HL-60/S4 treated with retinoic acid at 250 ng/mL for 4 days and 3 days (cell line): ENCODE data around the gene RYR3.

Experiments
- in situ Hi-C: fragments of 300-500 bp; cut with MboI; formaldehyde crosslinking; loops from 2 replicates; pipeline ENCODE4 v1.7.0; 2022; ENCODE audit warnings: low sequenced_read_pairs

RYR3 gene

GRCh38 chr15:33636958-33637357, 326.2 kb downstream of the RYR3 start:
- in situ Hi-C loops: no loop called here

DNA sequence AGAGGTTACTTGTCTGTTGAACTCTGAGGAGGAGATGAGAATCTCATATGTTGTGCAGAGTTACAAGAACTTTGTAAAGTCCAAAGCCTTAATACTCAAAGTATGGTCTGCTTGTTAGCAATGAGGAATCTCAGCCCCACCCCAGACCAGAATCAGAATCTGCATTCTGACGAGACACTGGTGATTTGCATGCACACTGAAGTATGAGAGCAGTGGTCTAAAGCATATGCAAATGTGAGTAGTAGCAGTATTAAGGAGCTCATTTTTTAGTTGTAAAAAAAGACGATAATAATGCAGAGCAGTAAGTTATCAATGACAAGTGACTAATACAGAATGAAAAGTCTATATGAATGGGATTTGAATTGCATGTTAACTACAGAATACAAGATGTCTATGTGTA, 327.7 kb downstream of the RYR3 start:
- in situ Hi-C loops: no loop called here

DNA sequence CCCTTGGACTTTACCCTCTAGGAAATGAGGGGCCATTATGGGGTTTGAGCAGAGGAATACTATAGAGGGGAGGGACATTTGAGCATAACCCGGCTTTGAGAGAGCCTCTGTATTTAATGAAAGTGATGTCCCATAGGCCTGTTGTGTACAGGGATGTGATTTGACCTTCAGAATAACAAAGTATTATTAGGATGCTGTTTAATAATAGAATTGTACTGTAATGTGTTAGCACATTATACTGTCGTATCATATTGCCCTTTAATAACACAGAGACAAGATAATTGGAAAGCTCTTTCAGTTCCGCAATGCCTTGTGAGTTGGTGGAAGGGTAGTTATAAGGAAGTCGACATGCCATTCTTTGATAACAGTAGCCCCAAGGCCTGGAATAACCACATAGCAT, 328.3 kb downstream of the RYR3 start:
- in situ Hi-C loops: no loop called here

DNA sequence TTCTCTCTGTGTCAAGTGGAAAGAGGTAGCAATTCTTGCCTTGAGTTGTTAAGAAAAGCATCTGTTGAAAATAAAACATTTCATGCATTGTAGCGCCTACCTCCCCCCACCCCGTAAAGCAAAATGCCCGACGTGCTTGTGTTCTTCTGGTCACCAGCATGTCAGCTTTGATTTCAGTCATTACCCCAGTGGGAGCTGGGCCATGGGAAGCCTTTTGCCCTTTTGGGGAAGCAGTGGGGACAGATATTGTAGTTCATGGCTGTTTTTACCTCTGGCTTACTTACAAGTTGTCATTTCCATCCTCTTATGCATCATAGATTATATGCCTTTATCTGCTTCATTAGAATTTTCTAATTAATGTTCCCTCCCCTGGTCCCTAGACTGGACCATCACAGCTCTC, 328.7 kb downstream of the RYR3 start:
- in situ Hi-C loops: no loop called here

GRCh38 chr15:33639978-33640377, 329.2 kb downstream of the RYR3 start:
- in situ Hi-C loops: no loop called here

GRCh38 chr15:33641069-33641468, 330.3 kb downstream of the RYR3 start:
- in situ Hi-C loops: no loop called here

GRCh38 chr15:33644304-33644703, 333.5 kb downstream of the RYR3 start:
- in situ Hi-C loops: no loop called here

DNA sequence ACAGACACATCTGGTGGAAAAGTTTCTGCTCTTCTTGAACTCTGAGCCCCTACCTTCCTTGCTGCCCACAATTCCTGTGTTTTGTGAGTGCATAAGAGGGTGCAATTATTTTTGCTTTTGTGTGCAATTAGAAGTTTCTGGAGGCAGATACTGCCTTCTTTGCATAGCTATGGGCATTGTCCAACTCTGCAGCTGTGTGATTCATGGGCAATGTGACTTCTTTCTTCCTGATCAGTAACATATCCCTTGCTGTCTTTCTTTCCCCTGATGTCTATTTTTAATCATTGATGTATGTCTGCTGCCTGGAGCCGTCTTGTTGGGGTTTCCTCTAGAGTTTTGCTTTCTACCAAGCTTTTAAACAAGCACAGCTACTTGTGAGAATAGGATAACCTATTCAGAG, 336.0 kb downstream of the RYR3 start:
- in situ Hi-C loops: no loop called here

- in situ Hi-C loops: no loop called here
These were observed 338.6 kb downstream of the RYR3 start for GRCh38 chr15:33649217-33649933.

DNA sequence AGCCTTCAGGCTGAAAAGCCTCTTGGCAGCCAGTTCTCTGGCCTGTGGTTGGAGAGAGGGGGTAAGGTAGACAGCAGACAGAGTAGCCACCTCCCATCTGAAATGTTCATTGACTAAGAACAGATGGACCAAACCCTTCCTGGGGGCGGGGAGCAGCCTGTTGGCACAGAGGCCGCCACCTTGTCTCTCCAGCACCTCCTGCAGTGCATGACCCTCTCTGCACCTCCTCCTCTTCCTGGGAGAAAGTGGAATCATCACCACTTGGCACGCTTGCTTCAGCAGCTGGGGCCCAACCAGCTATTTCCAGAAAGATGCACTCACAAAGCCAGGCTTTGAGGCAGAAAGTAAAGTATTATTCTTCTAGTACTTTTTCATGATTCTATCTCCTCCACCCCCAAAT, 344.1 kb downstream of the RYR3 start:
- in situ Hi-C loops: no loop called here

- in situ Hi-C loops: no loop called here
These were observed 344.7 kb downstream of the RYR3 start for GRCh38 chr15:33655488-33655887.

- in situ Hi-C loops: no loop called here
These were observed 345.4 kb downstream of the RYR3 start for GRCh38 chr15:33656168-33656567.

- in situ Hi-C loops: no loop called here
These were observed 349.4 kb downstream of the RYR3 start for GRCh38 chr15:33660151-33660550.

DNA sequence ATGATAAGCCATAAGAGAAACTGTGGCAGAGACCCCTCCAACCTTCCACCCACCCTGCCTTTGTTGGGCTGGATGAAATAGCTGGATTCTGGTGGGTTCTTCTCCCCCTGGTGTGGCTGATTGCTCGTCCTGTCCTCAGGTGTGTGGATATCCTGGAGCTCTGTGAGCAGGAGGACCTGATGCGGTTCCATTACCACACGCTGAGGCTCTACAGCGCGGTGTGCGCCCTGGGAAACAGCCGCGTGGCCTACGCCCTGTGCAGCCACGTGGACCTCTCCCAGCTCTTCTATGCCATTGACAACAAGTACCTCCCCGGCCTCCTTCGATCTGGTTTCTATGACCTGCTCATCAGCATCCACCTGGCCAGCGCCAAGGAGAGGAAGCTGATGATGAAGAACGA, 351.2 kb downstream of the RYR3 start:
- in situ Hi-C loops: no loop called here

DNA sequence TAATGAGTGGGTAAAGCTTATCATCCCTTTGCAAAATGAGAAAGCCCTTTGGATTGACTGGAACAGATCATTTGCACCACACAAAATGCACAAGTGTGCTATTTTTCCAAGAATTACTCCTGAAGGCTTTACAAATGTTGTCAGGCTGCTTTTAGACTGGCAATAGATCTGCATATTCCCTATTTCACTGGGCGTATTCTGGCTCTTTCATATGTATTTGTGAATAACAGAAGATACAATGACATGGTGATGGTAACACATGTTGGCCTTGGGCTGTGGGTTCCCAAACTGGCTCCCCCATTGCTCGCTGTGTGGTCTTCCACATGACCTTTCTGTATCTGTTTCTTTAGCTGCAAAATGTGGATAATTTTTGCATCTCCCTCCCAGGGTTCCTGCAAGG, 354.2 kb downstream of the RYR3 start:
- in situ Hi-C loops: no loop called here

DNA sequence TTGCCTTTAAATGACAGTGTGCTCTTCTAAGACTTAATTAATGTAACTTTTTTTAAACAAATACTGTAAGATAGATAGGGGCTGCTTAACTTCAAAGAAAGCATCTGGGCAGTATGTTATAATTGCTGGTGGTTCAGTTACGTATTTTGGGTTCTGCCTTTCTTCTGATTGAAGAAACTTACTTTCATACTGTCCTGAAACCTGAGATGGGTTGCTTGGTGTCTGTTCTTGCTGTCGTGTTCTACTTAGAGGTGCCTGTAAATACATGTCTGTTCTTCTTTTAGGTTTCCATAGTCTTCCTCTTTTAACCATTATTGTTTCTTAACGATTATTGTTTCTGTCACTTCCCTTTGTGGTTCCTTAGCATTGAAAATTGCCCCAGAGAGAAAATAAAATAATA, 359.8 kb downstream of the RYR3 start:
- in situ Hi-C loops: no loop called here

DNA sequence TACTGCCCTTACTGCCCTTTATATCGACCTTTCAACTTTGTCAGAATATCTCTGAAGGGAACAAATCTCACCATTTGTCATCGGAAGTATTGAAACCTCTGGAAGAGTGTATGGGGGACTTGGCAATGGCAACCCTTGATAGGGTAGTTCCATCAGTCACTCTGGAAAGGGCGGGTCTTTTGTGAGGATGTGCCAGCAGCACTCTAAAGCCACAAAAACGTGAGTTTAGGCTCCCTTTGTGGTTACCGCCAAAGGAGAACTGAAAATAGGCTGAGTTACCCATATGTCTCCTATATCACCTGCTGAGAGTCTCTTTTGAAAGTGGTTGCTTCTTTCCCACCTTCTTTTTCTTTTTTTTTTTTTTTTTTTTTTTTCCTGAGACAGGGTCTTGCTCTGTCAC, 360.7 kb downstream of the RYR3 start:
- in situ Hi-C loops: no loop called here

GRCh38 chr15:33675246-33675645, 364.5 kb downstream of the RYR3 start:
- in situ Hi-C loops: loop anchor here (25.0 kb wide), 1 partner anchor 588 kb away; no protein-coding TSS in a partner anchor

DNA sequence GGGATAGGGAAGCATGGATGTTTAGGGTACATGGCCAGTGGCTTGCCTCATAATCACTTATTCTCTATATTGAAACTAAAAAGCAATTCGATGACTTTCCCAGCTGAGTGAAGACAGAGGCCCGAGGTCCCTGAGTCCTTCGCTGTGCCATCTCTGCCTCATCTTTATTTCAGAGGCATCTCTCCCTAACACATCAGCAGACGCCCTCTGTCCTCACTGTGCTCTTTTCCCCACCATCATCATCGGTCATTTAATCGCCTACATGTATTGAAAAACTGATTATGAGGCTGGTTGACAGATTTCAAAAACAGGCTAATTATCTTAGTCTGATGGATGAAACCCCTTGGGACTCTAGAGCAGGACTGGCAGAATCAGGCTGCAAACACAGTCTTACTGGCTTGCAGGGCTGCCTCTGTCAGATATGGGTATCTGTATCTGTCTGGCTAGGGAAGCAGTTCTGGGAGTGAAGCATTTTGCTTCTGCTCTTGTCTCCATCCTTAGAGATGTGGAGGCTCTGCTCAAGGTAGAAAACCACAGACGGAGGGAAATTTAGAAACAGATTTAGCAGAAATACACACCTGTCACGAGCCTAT, 366.6 kb downstream of the RYR3 start:
- in situ Hi-C loops: loop anchor here (25.0 kb wide), 1 partner anchor 590 kb away; no protein-coding TSS in a partner anchor

- in situ Hi-C loops: loop anchor here (25.0 kb wide), 1 partner anchor 591 kb away; no protein-coding TSS in a partner anchor
These were observed 367.4 kb downstream of the RYR3 start for GRCh38 chr15:33678176-33678575.

- in situ Hi-C loops: loop anchor here (25.0 kb wide), 1 partner anchor 591 kb away; no protein-coding TSS in a partner anchor
These were observed 367.8 kb downstream of the RYR3 start for GRCh38 chr15:33678602-33679001.

DNA sequence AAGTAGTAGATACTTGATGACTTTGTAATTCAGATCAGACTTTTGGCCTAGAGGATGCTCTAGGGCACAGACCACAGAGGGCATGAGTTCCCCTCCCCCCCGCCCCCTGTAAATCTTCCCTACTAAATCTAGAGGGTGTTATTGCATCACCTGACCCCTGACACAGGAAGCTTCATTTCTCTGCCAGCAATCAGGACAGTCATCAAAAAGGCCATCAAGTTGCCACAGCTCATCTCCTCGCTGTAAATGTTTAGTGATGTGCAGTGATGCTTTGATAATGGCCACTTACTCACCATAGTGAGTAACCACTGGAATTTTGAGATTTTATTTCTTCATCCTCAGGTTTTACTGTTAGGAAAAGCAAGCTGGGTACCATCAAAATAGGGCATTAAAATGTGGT, 368.3 kb downstream of the RYR3 start:
- in situ Hi-C loops: loop anchor here (25.0 kb wide), 1 partner anchor 592 kb away; no protein-coding TSS in a partner anchor
